NT2/D1 (cell line): ENCODE measurements around the gene LYRM4.

Experiments
- SUZ12 ChIP-seq: IDR thresholded peaks from 2 replicates; pipeline ENCODE4 v1.6.1; 2011; ENCODE audit not compliant: insufficient read length, insufficient read depth; ENCODE audit errors: extremely low read depth
- YY1 ChIP-seq: IDR thresholded peaks from 2 replicates; pipeline ENCODE4 v1.6.1; 2011; ENCODE audit not compliant: insufficient read length, insufficient read depth
- ZNF274 ChIP-seq: IDR thresholded peaks from 2 replicates; pipeline ENCODE4 v1.6.1; 2011; ENCODE audit warnings: mild to moderate bottlenecking, low read depth, low read length

DNA sequence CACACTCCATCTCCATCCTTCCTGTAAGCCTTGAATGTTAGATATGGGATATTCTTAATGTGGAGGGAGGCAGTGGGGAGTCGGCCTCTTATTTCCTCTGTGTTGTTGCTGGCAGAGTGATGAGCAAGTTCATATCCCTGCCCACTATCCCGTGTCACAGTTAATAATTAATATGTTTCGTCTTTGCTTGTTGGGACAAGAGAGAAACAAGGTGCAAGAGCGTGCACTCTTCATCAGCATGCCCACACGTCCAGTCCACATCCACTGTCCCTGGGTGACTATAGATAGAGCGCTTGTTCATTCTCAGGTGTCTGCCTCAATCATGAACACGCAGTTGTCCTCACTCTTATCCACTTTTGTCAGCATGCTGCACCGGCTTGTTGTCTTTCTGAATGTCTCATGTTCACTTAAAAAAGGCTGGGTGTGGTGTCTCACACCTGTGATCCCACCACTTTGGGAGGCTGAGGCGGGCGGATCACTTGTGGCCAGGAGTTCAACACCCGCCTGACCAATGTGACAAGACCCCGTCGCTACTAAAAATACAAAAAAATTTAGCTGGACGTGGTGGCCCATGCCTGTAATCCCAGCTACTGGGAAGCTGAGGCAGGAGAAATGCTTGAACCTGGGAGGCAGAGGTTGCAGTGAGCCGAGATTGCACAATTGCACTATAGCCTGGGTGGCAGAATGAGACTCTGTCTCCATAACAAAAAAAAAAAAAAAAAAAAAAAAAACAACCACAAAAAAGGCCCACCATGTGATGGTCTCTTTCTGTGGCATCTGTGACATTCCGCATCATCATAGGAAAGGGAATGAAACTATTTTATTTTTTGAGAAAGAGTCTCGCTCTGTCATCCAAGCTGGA lies 141.4 kb downstream of the LYRM4 start:
- no peak for TF ChIP-seq ZNF274
- TF ChIP-seq YY1: no peak
- TF ChIP-seq SUZ12: no peak
